Liver (tissue), 3 donors: ENCODE measurements around the gene PRKCSH.
A peak's percentile ranks its signal among the peaks of the same experiment; 100 is the strongest.

Source experiments
- ATF3 ChIP-seq: IDR thresholded peaks from 2 replicates; pipeline ENCODE4 v1.6.1; 2016; ENCODE audit warnings: antibody characterized with exemption
- GABPA ChIP-seq, 2 donors: IDR thresholded peaks in 1 of 2; conservative IDR thresholded peaks in 1 of 2; 2 replicates each; pipeline ENCODE4 v1.6.1; 2016; ENCODE audit warnings: antibody characterized with exemption in 2 of 2, mild to moderate bottlenecking in 1 of 2, moderate library complexity in 1 of 2
- RAD21 ChIP-seq, 2 donors: IDR thresholded peaks; 2 replicates each; pipeline ENCODE4 v1.6.1; 2016; ENCODE audit warnings: antibody characterized with exemption in 2 of 2, mild to moderate bottlenecking in 2 of 2
- TF ChIP-seq, protein P1 (sequence below): fragments of 150-350 bp; IDR thresholded peaks from 2 replicates; pipeline ENCODE4 v1.5.1; 2017; ENCODE audit warnings: improper control_type of control experiment, low read depth, low read length; ENCODE audit not compliant: missing input control
- donor health status: healthy.
- donor health status: healthy.

DNA sequence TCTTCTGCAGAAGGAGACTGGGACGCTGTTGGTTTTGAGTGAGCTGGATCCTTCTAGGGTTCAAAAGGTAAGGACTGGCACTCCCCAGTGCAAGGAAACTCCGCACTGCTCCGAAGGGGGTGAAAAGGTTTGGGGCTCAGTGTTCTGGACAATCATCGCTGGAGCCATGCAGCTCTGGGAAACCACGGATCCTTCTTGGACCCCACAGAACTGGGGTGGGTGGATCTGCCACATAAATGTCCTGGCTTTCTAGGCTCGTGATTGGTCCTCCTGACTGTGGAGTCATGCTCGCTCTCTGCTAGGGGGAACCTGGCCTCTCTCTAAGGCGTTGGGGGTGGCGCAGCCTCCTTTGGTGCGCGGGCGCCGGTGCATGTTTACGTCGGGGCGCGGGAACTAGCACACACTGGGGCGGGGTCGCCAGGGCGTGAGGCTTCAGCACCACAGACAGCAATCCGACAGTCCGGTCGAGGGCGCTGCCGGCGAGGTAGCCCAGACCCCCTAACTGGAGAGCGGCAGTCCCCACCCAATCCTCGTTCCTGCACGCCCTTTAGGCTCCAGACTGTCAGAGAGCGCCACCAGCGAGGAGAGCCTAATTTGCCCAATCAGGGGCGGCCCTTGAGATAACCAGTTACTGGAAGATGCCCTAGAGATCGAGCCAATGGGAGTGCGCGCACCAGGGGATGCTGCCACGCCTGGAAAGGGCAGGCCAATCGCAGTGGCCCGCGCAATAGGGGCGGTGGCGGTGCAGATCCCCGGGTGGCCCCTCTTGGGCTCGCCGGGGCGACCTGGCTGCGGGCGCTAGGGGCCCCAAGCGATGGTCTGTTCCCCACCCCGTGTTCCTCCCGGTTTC, 46.3 kb downstream of the PRKCSH start:
- TF ChIP-seq, protein P1, sequence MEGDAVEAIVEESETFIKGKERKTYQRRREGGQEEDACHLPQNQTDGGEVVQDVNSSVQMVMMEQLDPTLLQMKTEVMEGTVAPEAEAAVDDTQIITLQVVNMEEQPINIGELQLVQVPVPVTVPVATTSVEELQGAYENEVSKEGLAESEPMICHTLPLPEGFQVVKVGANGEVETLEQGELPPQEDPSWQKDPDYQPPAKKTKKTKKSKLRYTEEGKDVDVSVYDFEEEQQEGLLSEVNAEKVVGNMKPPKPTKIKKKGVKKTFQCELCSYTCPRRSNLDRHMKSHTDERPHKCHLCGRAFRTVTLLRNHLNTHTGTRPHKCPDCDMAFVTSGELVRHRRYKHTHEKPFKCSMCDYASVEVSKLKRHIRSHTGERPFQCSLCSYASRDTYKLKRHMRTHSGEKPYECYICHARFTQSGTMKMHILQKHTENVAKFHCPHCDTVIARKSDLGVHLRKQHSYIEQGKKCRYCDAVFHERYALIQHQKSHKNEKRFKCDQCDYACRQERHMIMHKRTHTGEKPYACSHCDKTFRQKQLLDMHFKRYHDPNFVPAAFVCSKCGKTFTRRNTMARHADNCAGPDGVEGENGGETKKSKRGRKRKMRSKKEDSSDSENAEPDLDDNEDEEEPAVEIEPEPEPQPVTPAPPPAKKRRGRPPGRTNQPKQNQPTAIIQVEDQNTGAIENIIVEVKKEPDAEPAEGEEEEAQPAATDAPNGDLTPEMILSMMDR, result peak; percentile 2
- TF ChIP-seq GABPA (IDR thresholded peaks at IDR 0.05 in 1 of 2, conservative IDR thresholded peaks at IDR 0.05 in 1 of 2) (no peak), RAD21 (IDR thresholded peaks at IDR 0.05) (no peak), ATF3 (no peak)
